ENCODE results near the gene PAQR4.

DNA sequence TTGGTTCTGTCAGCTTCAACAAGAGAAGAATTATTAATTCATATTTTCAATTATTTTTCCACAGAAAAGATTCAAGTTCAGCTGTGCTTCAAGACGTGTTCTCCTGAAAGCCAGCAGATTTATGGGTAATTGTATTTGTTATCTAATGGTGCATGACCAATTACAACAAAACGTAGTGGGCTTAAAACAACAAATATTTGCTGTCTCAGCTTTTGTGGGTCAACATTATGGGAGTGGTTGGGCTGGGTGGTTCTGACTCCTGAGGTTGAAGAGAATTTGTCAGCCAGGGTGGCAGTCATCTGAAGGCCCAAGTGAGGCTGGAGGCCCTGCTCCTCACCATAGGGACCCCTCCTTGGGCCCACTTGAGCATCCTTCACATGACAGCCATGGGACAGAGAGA lies 29.2 kb upstream of the PAQR4 start:
- TF ChIP-seq POLR2A (IDR thresholded peaks at IDR 0.05) (no peak), CTCF (IDR thresholded peaks at IDR 0.05) (no peak), POLR2AphosphoS5 (IDR thresholded peaks at IDR 0.05) (no peak), EP300 (IDR thresholded peaks at IDR 0.05) (no peak)

Measured in upper lobe of left lung (tissue), 4 donors.